GM18508 (cell line): ENCODE data around the gene TRIM25.

Source experiments
- ATAC-seq: cut with Tn5 transposase; IDR thresholded peaks from one replicate; pipeline ENCODE4 v1.9.1; 2021; ENCODE audit warnings: moderate number of reproducible peaks; ENCODE audit not compliant: insufficient read depth, unreplicated experiment

TRIM25 gene

GRCh38 chr17:56928586-56928985, 14.7 kb upstream of the TRIM25 start:
- ATAC-seq: no peak

- ATAC-seq: no peak
Observed at GRCh38 chr17:56926704-56927103, 12.9 kb upstream of the TRIM25 start.

GRCh38 chr17:56926270-56926669, 12.4 kb upstream of the TRIM25 start:
- ATAC-seq: no peak

- ATAC-seq: no peak
Observed at GRCh38 chr17:56925088-56925487, 11.2 kb upstream of the TRIM25 start.

GRCh38 chr17:56919717-56920116, 5.9 kb upstream of the TRIM25 start:
- no peak for ATAC-seq

- ATAC-seq: no peak
Observed at GRCh38 chr17:56918916-56919315, 5.1 kb upstream of the TRIM25 start.

GRCh38 chr17:56917559-56918296, 3.9 kb upstream of the TRIM25 start:
- ATAC-seq: no peak

GRCh38 chr17:56914581-56915273, 878 bp upstream of the TRIM25 start:
- ATAC-seq: no peak

- ATAC-seq: peak; percentile 12
Observed at GRCh38 chr17:56913353-56913866, 439 bp downstream of the TRIM25 start.

GRCh38 chr17:56913000-56913311, 893 bp downstream of the TRIM25 start:
- ATAC-seq: no peak

- no peak for ATAC-seq
Observed at GRCh38 chr17:56912105-56912999, 1.5 kb downstream of the TRIM25 start.

GRCh38 chr17:56910509-56911235, 3.2 kb downstream of the TRIM25 start:
- no peak for ATAC-seq

- ATAC-seq: no peak
Observed at GRCh38 chr17:56909742-56910508, 3.9 kb downstream of the TRIM25 start.

GRCh38 chr17:56908001-56908542, 5.8 kb downstream of the TRIM25 start:
- ATAC-seq: peak; percentile 46

GRCh38 chr17:56903560-56903959, 10.3 kb downstream of the TRIM25 start:
- no peak for ATAC-seq

- no peak for ATAC-seq
Observed at GRCh38 chr17:56902348-56902747, 11.5 kb downstream of the TRIM25 start.

GRCh38 chr17:56899403-56899802, 14.4 kb downstream of the TRIM25 start:
- ATAC-seq: no peak

GRCh38 chr17:56898874-56899273, 15.0 kb downstream of the TRIM25 start:
- ATAC-seq: no peak
